AG09319 (cell line): Measurements from ENCODE around the gene TEDC1.

Experiments
- DNase-seq: peaks from one replicate; pipeline ENCODE4 v3.0.0-alpha.2; 2010; ENCODE audit warnings: low read depth; ENCODE audit errors: extremely low read depth
- TF ChIP-seq, protein P1 (sequence below): IDR thresholded peaks from 2 replicates; pipeline ENCODE4 v1.5.1; 2011; ENCODE audit warnings: low read depth, mild to moderate bottlenecking, inconsistent platforms, low read length, moderate library complexity

TEDC1 gene

DNA sequence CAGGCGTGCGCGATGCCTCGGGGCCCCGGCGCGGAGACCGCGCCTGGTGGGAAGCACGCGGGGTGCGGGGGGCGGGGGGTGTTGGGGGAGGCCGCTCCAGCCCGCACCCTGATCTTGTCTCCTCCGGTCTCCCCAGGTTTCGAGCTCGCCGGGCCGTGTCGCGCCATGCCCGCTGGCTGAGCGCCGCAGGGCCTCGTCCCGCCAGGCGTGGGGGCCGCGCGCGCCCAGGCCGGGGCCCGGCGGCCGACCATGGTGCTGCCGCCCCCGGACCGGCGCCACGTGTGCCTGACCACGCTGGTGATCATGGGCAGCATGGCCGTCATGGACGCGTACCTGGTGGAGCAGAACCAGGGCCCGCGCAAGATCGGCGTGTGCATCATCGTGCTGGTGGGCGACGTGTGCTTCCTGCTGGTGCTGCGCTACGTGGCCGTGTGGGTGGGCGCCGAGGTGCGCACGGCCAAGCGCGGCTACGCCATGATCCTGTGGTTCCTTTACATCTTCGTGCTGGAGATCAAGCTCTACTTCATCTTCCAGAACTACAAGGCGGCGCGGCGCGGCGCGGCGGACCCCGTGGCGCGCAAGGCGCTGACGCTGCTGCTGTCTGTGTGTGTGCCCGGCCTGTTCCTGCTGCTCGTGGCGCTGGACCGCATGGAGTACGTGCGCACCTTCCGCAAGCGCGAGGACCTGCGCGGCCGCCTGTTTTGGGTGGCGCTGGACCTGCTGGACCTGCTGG, 37.7 kb downstream of the TEDC1 start:
- DNase-seq: no peak
- TF ChIP-seq, protein P1, sequence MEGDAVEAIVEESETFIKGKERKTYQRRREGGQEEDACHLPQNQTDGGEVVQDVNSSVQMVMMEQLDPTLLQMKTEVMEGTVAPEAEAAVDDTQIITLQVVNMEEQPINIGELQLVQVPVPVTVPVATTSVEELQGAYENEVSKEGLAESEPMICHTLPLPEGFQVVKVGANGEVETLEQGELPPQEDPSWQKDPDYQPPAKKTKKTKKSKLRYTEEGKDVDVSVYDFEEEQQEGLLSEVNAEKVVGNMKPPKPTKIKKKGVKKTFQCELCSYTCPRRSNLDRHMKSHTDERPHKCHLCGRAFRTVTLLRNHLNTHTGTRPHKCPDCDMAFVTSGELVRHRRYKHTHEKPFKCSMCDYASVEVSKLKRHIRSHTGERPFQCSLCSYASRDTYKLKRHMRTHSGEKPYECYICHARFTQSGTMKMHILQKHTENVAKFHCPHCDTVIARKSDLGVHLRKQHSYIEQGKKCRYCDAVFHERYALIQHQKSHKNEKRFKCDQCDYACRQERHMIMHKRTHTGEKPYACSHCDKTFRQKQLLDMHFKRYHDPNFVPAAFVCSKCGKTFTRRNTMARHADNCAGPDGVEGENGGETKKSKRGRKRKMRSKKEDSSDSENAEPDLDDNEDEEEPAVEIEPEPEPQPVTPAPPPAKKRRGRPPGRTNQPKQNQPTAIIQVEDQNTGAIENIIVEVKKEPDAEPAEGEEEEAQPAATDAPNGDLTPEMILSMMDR: no peak

DNA sequence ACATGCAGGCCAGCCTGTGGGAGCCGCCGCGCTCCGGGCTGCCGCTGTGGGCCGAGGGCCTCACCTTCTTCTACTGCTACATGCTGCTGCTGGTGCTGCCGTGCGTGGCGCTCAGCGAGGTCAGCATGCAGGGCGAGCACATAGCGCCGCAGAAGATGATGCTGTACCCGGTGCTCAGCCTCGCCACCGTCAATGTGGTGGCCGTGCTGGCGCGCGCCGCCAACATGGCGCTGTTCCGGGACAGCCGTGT, 38.2 kb downstream of the TEDC1 start:
- TF ChIP-seq, protein P1: no peak
- DNase-seq: no peak

DNA sequence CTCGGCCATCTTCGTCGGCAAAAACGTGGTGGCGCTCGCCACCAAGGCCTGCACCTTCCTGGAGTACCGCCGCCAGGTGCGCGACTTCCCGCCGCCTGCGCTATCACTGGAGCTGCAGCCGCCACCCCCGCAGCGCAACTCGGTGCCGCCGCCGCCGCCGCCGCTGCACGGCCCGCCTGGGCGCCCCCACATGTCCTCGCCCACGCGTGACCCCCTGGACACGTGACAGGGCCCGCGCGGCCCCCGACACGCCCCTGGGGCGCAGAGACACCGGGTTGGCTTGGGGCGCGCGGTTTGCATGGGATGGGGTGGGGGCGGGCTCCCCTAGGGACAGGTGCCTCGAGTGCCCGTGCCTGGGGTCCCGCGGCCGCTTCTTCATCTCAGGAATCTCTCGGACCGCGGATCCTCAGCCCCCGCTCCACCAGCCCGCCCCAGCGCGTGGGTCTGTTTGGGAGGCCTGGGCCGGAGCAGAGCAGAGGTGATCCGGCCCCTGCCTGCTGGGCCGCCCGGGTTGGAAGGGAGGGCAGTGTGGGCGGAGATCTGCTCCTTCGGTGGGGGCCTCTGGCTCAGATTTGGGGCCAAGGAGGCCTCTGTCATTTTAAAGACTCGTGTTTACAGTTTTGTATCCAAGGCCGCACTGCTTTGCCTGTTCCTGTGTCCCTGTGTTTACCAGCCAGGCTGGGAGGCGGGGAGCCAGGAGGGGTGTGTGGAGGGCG, 38.7 kb downstream of the TEDC1 start:
- TF ChIP-seq, protein P1: no peak
- DNase-seq: no peak

DNA sequence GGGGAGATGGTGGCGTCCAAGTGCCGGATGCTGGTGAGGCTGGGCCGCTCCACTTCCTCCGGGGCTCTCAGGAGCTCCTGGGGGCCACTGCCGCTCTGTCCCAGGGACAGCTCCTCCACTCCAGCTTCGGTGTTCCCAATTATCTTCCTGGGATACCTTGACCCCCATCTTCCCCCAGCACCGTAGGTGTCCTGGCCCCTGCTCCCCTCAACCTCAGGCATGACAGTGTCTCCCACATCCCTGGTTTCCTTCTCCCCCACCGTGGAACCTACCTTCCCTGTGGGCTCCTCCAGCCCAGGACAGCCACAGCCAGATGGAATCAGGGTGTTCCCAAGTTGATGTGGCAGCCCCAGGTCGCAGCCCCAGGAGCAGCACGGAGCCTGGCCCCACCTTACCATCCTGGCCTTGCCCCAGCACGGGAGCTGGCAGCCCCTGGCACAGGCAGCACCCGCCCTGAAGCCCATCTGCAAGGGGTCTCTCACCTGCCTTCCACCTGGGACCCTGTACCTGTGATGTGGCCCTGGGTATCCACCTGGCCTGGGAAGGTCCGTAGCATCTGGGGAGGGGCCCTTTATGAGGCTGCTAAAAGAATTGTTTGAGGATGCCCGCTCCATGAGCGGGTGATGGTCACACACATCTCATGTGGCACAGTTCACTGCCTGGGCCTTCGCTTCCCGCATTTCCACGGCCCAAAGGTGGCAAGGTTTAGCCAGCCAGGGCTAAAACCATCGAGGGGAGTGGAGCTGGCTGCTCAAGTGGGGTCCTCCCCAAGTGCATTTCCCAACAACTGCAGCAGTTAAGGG, 39.4 kb downstream of the TEDC1 start:
- TF ChIP-seq, protein P1: no peak
- no peak for DNase-seq

DNA sequence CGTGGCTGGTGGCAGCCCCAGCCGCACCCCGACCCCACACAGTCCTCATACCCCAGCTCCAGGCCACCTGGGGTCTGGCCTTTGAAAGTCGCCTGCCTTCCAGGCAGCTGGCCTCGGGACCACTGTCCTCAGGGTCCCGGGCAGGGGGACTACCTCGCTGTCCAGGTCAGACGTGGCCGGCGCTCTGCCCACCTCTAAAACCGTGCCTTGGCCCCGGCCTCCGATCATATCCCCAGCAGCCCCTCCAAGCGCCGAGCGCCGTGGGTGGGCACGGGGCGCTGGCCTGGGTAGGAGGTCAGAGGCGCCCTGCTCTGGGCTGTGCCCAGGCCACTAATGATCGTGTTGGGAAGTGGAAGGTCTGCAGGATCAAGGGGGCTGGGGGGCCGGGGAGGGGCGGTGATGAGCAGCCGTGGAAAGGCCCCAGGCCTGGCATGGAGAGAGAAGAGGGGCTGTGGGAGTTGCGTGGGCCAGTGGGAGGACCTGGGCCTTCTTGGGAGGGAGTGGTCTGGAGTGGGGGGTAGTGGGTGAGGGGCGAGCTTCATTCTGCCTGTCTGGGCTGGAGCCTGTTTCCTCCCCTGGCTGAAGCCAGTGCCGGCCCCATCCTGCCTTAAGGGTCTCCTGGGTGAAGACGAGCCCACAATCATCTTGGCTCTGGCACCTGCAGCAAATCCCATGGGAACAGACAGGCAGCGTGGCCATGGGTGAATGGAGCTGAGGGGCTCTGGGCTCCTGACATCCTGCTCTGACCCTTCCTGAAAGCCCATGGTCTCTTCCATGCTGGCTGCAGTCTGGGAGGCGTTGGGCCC, 40.2 kb downstream of the TEDC1 start:
- DNase-seq: no peak
- TF ChIP-seq, protein P1: no peak

DNA sequence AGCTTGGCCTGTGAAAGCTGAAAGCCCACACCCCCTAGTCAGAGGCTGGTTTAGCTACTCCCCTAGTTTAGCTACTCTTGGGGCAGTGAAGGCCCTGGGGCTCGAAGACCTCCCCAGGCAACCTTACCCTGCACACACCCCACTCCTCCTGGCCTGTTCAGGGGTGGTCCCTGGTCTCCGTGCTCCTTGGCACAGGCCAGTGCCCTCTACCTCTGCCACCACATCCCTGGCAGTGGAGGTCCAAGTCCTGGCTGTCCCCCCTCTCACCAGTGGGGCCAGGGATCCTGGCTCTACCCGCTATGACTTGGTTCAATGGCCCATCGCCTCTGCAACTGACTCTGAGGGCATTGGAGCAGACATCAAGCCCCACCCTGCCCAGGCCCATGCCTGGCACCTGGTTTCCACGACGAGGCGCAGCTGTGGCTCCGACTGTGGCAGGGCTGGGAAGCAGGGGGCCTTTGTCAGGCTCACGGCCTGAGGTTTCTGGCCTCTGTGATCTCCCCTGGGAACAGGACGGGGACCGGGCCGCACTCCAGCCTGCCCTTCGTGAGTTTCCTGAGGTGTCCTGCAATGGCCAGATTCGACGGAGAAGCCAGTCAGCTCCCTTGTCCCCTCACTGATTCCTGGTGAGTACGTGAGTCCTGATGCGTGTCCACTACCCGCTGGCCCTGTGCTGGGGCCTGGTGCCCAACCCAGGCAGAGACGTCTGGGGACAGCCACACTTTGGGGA, 41.0 kb downstream of the TEDC1 start:
- TF ChIP-seq, protein P1: no peak
- DNase-seq: no peak
